SK-N-SH (cell line): ENCODE data around the gene LRRC70. TPM values are rescaled to one million over a fixed set of nuclear protein-coding genes. Genes with fewer than 3 reads are reported as not detected.

Experiments used
- CTCF ChIA-PET: fragments of 300-600, 350-600 bp; formaldehyde crosslinking; extraction: SDS; loops from one replicate; lab custom pipeline; 2021; lab: Yijun Ruan, JAX
- POLR2A ChIA-PET: fragments of 350-600 bp; sonication (Branson Sonifier 250); formaldehyde crosslinking; extraction: SDS; loops from one replicate; lab custom pipeline; 2020; ENCODE audit warnings: antibody characterized with exemption, inconsistent platforms; lab: Yijun Ruan, JAX
- DNase-seq: peaks from one replicate; pipeline ENCODE4 v3.0.0; 2012
- H2AFZ ChIP-seq: fragments of 200-600 bp; sonication (generic); 2 replicates; pipeline ENCODE4 v1.8.1; 2016; ENCODE audit warnings: antibody characterized with exemption, mild to moderate bottlenecking, low read depth
- H3F3A ChIP-seq: fragments of 200-600 bp; sonication (generic); replicated peaks from 2 replicates; pipeline ENCODE3; 2016; ENCODE audit warnings: antibody characterized with exemption, mild to moderate bottlenecking; ENCODE audit not compliant: insufficient read depth
- H3K27ac ChIP-seq, 2 experiments: fragments of 200-500 bp in 1 of 2; fragments of 200-600 bp in 1 of 2; sonication (Bioruptor generic) in 1 of 2; sonication (generic), shearing (Covaris generic) in 1 of 2; 2 replicates each; pipeline versions ENCODE4 v1.5.1 to v1.6.1; 2014 to 2016; ENCODE audit warnings: low read depth in 2 of 2, inconsistent platforms in 1 of 2, low read length in 1 of 2, mild to moderate bottlenecking in 1 of 2, mixed read lengths in 1 of 2
- H3K27me3 ChIP-seq: fragments of 200-600 bp; sonication (generic), shearing (Covaris generic); 2 replicates; pipeline ENCODE4 v1.6.1; 2016; ENCODE audit warnings: mixed run types; ENCODE audit not compliant: insufficient read depth
- H3K36me3 ChIP-seq, 2 experiments: fragments of 200-500 bp in 1 of 2; fragments of 200-600 bp in 1 of 2; sonication (Bioruptor generic) in 1 of 2; sonication (generic) in 1 of 2; replicated peaks in 1 of 2; 2 replicates each; pipeline versions ENCODE3 to v1.5.1; 2014 to 2016; ENCODE audit warnings: low read length in 1 of 2, mild to moderate bottlenecking in 1 of 2; ENCODE audit not compliant: insufficient read depth in 2 of 2, control insufficient read depth in 1 of 2
- H3K4me1 ChIP-seq, 2 experiments: fragments of 200-500 bp in 1 of 2; fragments of 200-600 bp in 1 of 2; sonication (Bioruptor generic) in 1 of 2; sonication (generic), shearing (Covaris generic) in 1 of 2; 2 replicates each; pipeline versions ENCODE4 v1.5.1 to v1.6.1; 2014 to 2016; ENCODE audit warnings: low read depth in 1 of 2, low read length in 1 of 2, mixed run types in 1 of 2; ENCODE audit not compliant: insufficient read depth in 2 of 2, control insufficient read depth in 1 of 2
- H3K4me2 ChIP-seq: fragments of 200-600 bp; sonication (generic), shearing (Covaris generic); 2 replicates; pipeline ENCODE4 v1.6.1; 2017; ENCODE audit warnings: mixed run types
- H3K4me3 ChIP-seq, 2 experiments: fragments of 200-500 bp in 1 of 2; fragments of 200-600 bp in 1 of 2; sonication (Bioruptor generic) in 1 of 2; sonication (generic), shearing (Covaris generic) in 1 of 2; 2 replicates each; pipeline versions ENCODE4 v1.5.1 to v1.8.1; 2014 to 2016; ENCODE audit warnings: low read depth in 2 of 2, inconsistent platforms in 1 of 2, low read length in 1 of 2, mild to moderate bottlenecking in 1 of 2, mixed read lengths in 1 of 2, moderate library complexity in 1 of 2
- H3K79me2 ChIP-seq: fragments of 200-600 bp; sonication (generic); 2 replicates; pipeline ENCODE4 v1.8.1; 2017; ENCODE audit warnings: mild to moderate bottlenecking; ENCODE audit not compliant: insufficient read depth
- H3K9ac ChIP-seq: fragments of 200-600 bp; sonication (generic); 2 replicates; pipeline ENCODE4 v1.6.1; 2017; ENCODE audit warnings: mixed run types
- H3K9me2 ChIP-seq: fragments of 200-600 bp; sonication (generic); 2 replicates; pipeline ENCODE4 v1.6.1; 2017; ENCODE audit warnings: mixed run types
- H3K9me3 ChIP-seq: fragments of 200-600 bp; sonication (generic); 2 replicates; pipeline ENCODE4 v1.6.1; 2017; ENCODE audit warnings: mixed run types, mild to moderate bottlenecking, moderate library complexity
- H4K20me1 ChIP-seq: fragments of 200-600 bp; sonication (generic); 2 replicates; pipeline ENCODE4 v1.6.1; 2017; ENCODE audit warnings: mild to moderate bottlenecking, mixed run types; ENCODE audit not compliant: insufficient read depth
- CTCF ChIP-seq: fragments of 200-600 bp; sonication (generic); IDR thresholded peaks from 2 replicates; pipeline ENCODE4 v1.6.1; 2017; ENCODE audit warnings: antibody characterized with exemption, mild to moderate bottlenecking, moderate library complexity
- ELF1 ChIP-seq: IDR thresholded peaks from 2 replicates; pipeline ENCODE4 v1.4.0; 2012
- FOSL2 ChIP-seq: IDR thresholded peaks from 2 replicates; pipeline ENCODE4 v1.4.0; 2012; ENCODE audit warnings: low read depth, mild to moderate bottlenecking, moderate library complexity, borderline replicate concordance
- FOXJ3 ChIP-seq: sonication (generic); formaldehyde crosslinking; IDR thresholded peaks from 2 replicates; pipeline ENCODE4 v1.5.1; 2020; ENCODE audit warnings: mild to moderate bottlenecking, missing genetic modification reagents
- GABPA ChIP-seq: IDR thresholded peaks from 2 replicates; pipeline ENCODE4 v1.4.0; 2012; ENCODE audit warnings: low read depth, mild to moderate bottlenecking
- IRF3 ChIP-seq: fragments of 150-350 bp; IDR thresholded peaks from 2 replicates; pipeline ENCODE4 v1.6.1; 2016; ENCODE audit warnings: mild to moderate bottlenecking, low read depth, low read length
- JUND ChIP-seq: IDR thresholded peaks from 2 replicates; pipeline ENCODE4 v1.4.0; 2012
- POLR2AphosphoS5 ChIP-seq: IDR thresholded peaks from 2 replicates; pipeline ENCODE4 v1.6.1; 2012; ENCODE audit warnings: low read depth, low read length
- REST ChIP-seq: IDR thresholded peaks from 2 replicates; pipeline ENCODE4 v1.6.1; 2012; ENCODE audit warnings: mild to moderate bottlenecking, low read depth, low read length, moderate library complexity
- SMC3 ChIP-seq: IDR thresholded peaks from 2 replicates; pipeline ENCODE4 v1.6.1; 2012; ENCODE audit warnings: low read depth, low read length, improper control_type of control experiment
- TCF12 ChIP-seq: IDR thresholded peaks from 2 replicates; pipeline ENCODE4 v1.4.0; 2012
- USF1 ChIP-seq: IDR thresholded peaks from 2 replicates; pipeline ENCODE4 v1.4.0; 2012; ENCODE audit warnings: low read depth, borderline replicate concordance
- WGBS: methylation state at CpG from one replicate; pipeline ENCODE4 v1.1.6; 2017; ENCODE audit warnings: low lambda C conversion rate; 5-methylcytosine and 5-hydroxymethylcytosine counted together
- polyA plus RNA-seq, 3 experiments: library from polyadenylated mRNA; depleted of rRNA; stranded (reverse); fragments of >200 nt; gene quantifications; 2 replicates each; pipeline ENCODE4 v1.2.3, GENCODE V29; 2012
- TF ChIP-seq, protein P1 (sequence below): fragments of 150-350 bp; IDR thresholded peaks from 2 replicates; pipeline ENCODE4 v1.6.1; 2017; ENCODE audit warnings: antibody characterized with exemption, low read length, low read depth, borderline replicate concordance

Gene LRRC70
- polyA plus RNA-seq, 1 of the 3 experiments (the other 2 are of a cell fraction): 0.08 TPM

- TF ChIP-seq IRF3 (no peak), SMC3 (no peak), FOXJ3 (no peak), TCF12 (no peak), GABPA (no peak)
Observed at GRCh38 chr5:62594364-62594984, 15.9 kb downstream of the LRRC70 start (continued).

GRCh38 chr5:62596096-62596495, 17.5 kb downstream of the LRRC70 start:
- CTCF ChIA-PET: no interaction called here
- POLR2A ChIA-PET: no interaction called here
- no peaks in the 10 kb centered on the region for H3F3A ChIP-seq
- no peak overlapping the region for H3K4me2 ChIP-seq
- no peak overlapping the region for H3K9ac ChIP-seq
- no peak overlapping the region for H2AFZ ChIP-seq
- no peaks in the 10 kb centered on the region for H3K4me1 ChIP-seq
- no peaks in the 10 kb centered on the region for H3K9me2 ChIP-seq
- H3K9me3 ChIP-seq: no peaks in the 10 kb centered on the region
- no peak overlapping the region for H3K27ac ChIP-seq
- H3K4me3 ChIP-seq: no peak overlapping the region
- no peaks in the 10 kb centered on the region for H3K27me3 ChIP-seq
- no peaks in the 10 kb centered on the region for H4K20me1 ChIP-seq
- no peaks in the 10 kb centered on the region for H3K79me2 ChIP-seq
- DNase-seq: no peak
- H3K36me3 ChIP-seq: peaks cover 0 to 5% of the 10 kb centered on the region in 2 experiments
- TF ChIP-seq REST (no peak), TCF12 (no peak), USF1 (no peak), GABPA (no peak), SMC3 (no peak), ELF1 (no peak), FOSL2 (no peak), POLR2AphosphoS5 (no peak), IRF3 (no peak), CTCF (no peak), JUND (no peak)
- TF ChIP-seq, protein P1, sequence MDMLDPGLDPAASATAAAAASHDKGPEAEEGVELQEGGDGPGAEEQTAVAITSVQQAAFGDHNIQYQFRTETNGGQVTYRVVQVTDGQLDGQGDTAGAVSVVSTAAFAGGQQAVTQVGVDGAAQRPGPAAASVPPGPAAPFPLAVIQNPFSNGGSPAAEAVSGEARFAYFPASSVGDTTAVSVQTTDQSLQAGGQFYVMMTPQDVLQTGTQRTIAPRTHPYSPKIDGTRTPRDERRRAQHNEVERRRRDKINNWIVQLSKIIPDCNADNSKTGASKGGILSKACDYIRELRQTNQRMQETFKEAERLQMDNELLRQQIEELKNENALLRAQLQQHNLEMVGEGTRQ: no peak
- WGBS: 100% methylated on average over 1 of the region's 1 CpG
